ENCODE data around the gene NBAS. TPM values are rescaled to one million over a fixed set of nuclear protein-coding genes. Genes with fewer than 3 reads are reported as not detected.

Gene NBAS
- total and polyA plus RNA-seq, 10 of the 15 experiments (the other 5 are each of a cell fraction or from before 2014, with no cell fraction given), result 4.3 to 32.7 (median 20.8) TPM

DNA sequence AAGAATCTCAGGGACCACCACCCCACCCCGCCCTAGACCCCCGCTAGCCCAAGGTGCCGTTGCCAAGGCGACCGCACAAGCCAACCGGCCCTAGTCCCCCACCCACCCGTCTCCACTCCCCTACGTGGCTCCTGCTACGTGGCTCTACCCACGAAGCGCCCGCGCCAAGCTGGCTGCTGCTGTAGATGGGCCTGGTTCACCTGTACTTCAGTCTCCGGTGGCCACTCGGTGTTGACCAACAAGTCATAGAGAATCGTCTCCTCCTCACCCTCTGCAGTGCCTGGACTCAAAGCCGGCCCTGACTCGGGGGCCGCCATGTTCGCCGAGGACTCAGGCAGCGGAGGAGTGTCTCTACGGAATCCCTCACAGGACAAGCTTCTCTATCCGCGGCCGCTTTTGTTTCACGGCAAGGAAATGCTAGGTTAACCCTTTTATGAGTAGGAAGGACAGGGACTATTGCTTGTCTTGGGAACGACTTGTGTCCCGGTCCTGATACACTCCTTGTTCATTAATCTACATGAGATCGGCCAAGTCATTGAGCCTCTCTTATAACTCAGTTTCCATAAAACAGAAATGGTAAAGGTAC lies at the start of gene NBAS (continued):
- TF ChIP-seq, protein P1, sequence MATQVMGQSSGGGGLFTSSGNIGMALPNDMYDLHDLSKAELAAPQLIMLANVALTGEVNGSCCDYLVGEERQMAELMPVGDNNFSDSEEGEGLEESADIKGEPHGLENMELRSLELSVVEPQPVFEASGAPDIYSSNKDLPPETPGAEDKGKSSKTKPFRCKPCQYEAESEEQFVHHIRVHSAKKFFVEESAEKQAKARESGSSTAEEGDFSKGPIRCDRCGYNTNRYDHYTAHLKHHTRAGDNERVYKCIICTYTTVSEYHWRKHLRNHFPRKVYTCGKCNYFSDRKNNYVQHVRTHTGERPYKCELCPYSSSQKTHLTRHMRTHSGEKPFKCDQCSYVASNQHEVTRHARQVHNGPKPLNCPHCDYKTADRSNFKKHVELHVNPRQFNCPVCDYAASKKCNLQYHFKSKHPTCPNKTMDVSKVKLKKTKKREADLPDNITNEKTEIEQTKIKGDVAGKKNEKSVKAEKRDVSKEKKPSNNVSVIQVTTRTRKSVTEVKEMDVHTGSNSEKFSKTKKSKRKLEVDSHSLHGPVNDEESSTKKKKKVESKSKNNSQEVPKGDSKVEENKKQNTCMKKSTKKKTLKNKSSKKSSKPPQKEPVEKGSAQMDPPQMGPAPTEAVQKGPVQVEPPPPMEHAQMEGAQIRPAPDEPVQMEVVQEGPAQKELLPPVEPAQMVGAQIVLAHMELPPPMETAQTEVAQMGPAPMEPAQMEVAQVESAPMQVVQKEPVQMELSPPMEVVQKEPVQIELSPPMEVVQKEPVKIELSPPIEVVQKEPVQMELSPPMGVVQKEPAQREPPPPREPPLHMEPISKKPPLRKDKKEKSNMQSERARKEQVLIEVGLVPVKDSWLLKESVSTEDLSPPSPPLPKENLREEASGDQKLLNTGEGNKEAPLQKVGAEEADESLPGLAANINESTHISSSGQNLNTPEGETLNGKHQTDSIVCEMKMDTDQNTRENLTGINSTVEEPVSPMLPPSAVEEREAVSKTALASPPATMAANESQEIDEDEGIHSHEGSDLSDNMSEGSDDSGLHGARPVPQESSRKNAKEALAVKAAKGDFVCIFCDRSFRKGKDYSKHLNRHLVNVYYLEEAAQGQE (IDR thresholded peaks at IDR 0.05; ENCODE audit: low read depth, low read length), result no peak
- no peak for TF ChIP-seq JUND (IDR thresholded peaks at IDR 0.05; ENCODE audit: low read depth, low read length)
- TF ChIP-seq SMARCA5 (IDR thresholded peaks at IDR 0.05), result peak; percentile 92
- no peak for TF ChIP-seq NFYB (IDR thresholded peaks at IDR 0.05; ENCODE audit: insufficient read depth, low read depth, low read length)
- TF ChIP-seq SRF (IDR thresholded peaks at IDR 0.05; ENCODE audit: low read depth in 2 of 2, low read length in 2 of 2), result no peak
- no peak for TF ChIP-seq TCF12 (IDR thresholded peaks at IDR 0.05; ENCODE audit: low read depth, low read length)
- 0 out of 2 replicates have a peak, but pooled peaks have one; percentile 30 for TF ChIP-seq ESRRA (IDR thresholded peaks at IDR 0.05; ENCODE audit: low read length)
- TF ChIP-seq TARDBP (IDR thresholded peaks at IDR 0.05; ENCODE audit: borderline replicate concordance), result peak; percentile 54; the same call in 1 of the 2 replicates
- peak; percentile 78 for TF ChIP-seq RELB (IDR thresholded peaks at IDR 0.05; ENCODE audit: low read depth)
- TF ChIP-seq, protein P2, sequence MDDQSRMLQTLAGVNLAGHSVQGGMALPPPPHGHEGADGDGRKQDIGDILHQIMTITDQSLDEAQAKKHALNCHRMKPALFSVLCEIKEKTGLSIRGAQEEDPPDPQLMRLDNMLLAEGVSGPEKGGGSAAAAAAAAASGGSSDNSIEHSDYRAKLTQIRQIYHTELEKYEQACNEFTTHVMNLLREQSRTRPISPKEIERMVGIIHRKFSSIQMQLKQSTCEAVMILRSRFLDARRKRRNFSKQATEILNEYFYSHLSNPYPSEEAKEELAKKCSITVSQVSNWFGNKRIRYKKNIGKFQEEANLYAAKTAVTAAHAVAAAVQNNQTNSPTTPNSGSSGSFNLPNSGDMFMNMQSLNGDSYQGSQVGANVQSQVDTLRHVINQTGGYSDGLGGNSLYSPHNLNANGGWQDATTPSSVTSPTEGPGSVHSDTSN (IDR thresholded peaks at IDR 0.05; ENCODE audit: insufficient replicate concordance, low read depth, low read length), result no peak
- TF ChIP-seq ZNF384 (IDR thresholded peaks at IDR 0.05; ENCODE audit: borderline replicate concordance, low read depth, low read length), result no peak
- TF ChIP-seq POLR2A (IDR thresholded peaks at IDR 0.05; ENCODE audit: low read depth, low read length), result peak; percentile 83
- TF ChIP-seq SPI1 (IDR thresholded peaks at IDR 0.05; ENCODE audit: borderline replicate concordance, insufficient read depth, low read depth, low read length), result no peak
- peak; percentile 53 for TF ChIP-seq SIX5 (IDR thresholded peaks at IDR 0.05; ENCODE audit: low read depth, low read length, severe bottlenecking)
- no peak for TF ChIP-seq NFYA (IDR thresholded peaks at IDR 0.05; ENCODE audit: borderline replicate concordance, low read depth, low read length)
- TF ChIP-seq MAX (IDR thresholded peaks at IDR 0.05; ENCODE audit: low read depth, low read length), result no peak
- no peak for TF ChIP-seq ZNF274 (IDR thresholded peaks at IDR 0.05; ENCODE audit: insufficient read depth, insufficient read length)
- TF ChIP-seq PKNOX1 (IDR thresholded peaks at IDR 0.05), result no peak
- TF ChIP-seq ASH2L (IDR thresholded peaks at IDR 0.05; ENCODE audit: borderline replicate concordance, low read depth), result no peak
- TF ChIP-seq HDAC2 (IDR thresholded peaks at IDR 0.05), result no peak
- TF ChIP-seq MEF2A (IDR thresholded peaks at IDR 0.05; ENCODE audit: insufficient read depth, low read depth, low read length), result no peak
- TF ChIP-seq RB1 (IDR thresholded peaks at IDR 0.05; ENCODE audit: borderline replicate concordance), result 0 out of 2 replicates have a peak, but pooled peaks have one; percentile 23
- no peak for TF ChIP-seq NR2C2 (IDR thresholded peaks at IDR 0.05; ENCODE audit: borderline replicate concordance, control insufficient read depth, insufficient read length, low read depth)
- TF ChIP-seq BMI1 (IDR thresholded peaks at IDR 0.05; ENCODE audit: borderline replicate concordance), result no peak

Measured in GM12878 (cell line).